Measurements from ENCODE around the gene KIF17.

Gene KIF17

DNA sequence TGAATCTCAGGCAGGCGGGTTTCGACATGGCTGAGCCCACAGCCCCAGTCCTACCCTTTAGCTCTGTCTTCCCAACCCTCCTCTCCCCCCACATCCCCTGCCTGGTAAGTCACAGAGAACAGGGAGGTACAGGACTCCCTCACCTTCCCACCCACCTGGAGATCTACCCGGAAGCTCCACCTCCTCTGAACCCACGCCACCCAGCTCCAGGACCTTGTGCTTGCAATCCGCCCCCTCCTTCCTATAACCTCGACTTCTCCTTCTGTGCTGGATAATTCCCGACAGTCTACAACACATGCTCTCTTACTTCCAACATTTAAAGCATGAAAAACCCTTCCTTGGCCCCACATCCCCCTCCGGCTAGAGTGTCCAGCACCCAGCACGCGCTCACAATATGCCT, 22.3 kb downstream of the KIF17 start:
- no peak for DNase-seq (ENCODE audit: low read depth, low spot score)
- no peak overlapping the region for H3K27ac ChIP-seq

DNA sequence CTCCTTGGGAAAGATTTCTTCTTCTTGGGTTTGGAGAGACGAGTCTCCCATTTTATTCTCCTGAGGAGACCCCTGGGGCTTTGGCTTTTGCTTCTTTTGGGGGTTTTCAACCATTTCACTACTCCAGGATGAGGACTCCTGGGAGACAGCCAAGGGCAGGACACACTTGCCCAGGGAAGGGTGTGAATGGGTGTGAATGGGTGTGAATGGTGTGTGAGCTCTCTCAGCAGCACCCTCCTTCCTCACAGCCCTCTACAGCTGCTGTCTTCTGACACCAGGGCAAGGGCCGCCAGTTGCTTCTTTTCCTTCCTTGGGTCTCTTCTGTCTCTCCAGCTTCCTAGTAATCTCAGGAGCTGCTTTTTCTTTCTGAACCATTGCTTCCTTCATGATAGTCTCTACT, 24.2 kb downstream of the KIF17 start:
- no peak for TF ChIP-seq FOXP2 (optimal IDR thresholded peaks at IDR 0.05; ENCODE audit: control extremely low read depth, extremely low read length, insufficient read depth)
- TF ChIP-seq EZH2 (IDR thresholded peaks at IDR 0.05) = no peak
- no peak for TF ChIP-seq POLR2AphosphoS5 (IDR thresholded peaks at IDR 0.05; ENCODE audit: borderline replicate concordance, low read depth, low read length)
- Histone ChIP-seq H3K9ac (ENCODE audit: insufficient read length) (no peak overlapping the region), H3K9me3 (ENCODE audit: low read depth, low read length) (no peaks in the 10 kb centered on the region)

More for the DNA sequence above, 22.3 kb downstream of the KIF17 start:
- H3K9ac ChIP-seq (ENCODE audit: insufficient read length) = no peak overlapping the region
- H3K9me3 ChIP-seq (ENCODE audit: low read depth, low read length) = no peaks in the 10 kb centered on the region
- TF ChIP-seq POLR2AphosphoS5 (IDR thresholded peaks at IDR 0.05; ENCODE audit: borderline replicate concordance, low read depth, low read length) (no peak), EZH2 (IDR thresholded peaks at IDR 0.05) (no peak), FOXP2 (optimal IDR thresholded peaks at IDR 0.05; ENCODE audit: control extremely low read depth, extremely low read length, insufficient read depth) (no peak)
- no peaks in the 10 kb centered on the region for H3K36me3 ChIP-seq (ENCODE audit: insufficient read depth, low read length)
- no peak overlapping the region for H3K4me3 ChIP-seq

DNA sequence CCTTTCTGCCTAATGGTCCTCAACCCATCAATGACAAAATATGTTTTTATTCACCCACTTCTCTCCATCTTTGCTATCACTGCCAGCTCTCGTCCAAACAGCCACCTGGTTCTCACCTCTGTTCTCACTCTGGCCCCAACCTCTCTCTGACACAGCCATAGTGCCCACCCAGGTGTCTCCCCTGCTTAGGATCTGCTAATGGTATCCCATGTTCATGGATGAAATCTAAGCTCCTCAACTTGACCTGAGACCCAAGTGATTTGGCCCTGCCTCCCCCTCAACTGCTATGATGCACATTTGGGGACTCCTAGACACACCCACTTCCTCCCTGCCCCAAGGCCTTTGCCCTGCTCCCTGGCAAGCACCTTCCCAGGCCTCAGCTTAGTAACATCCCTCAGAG, 25.9 kb downstream of the KIF17 start:
- Histone ChIP-seq H3K27ac (no peak overlapping the region), H3K36me3 (ENCODE audit: insufficient read depth, low read length) (no peaks in the 10 kb centered on the region), H3K9ac (ENCODE audit: insufficient read length) (no peak overlapping the region), H3K9me3 (ENCODE audit: low read depth, low read length) (no peaks in the 10 kb centered on the region), H3K4me3 (no peak overlapping the region)
- TF ChIP-seq POLR2AphosphoS5 (IDR thresholded peaks at IDR 0.05; ENCODE audit: borderline replicate concordance, low read depth, low read length) = no peak
- no peak for TF ChIP-seq EZH2 (IDR thresholded peaks at IDR 0.05)
- TF ChIP-seq FOXP2 (optimal IDR thresholded peaks at IDR 0.05; ENCODE audit: control extremely low read depth, extremely low read length, insufficient read depth) = no peak
- no peak for DNase-seq (ENCODE audit: low read depth, low spot score)

More for the DNA sequence above, 24.2 kb downstream of the KIF17 start:
- H3K36me3 ChIP-seq (ENCODE audit: insufficient read depth, low read length) = no peaks in the 10 kb centered on the region
- H3K4me3 ChIP-seq = no peak overlapping the region
- no peak overlapping the region for H3K27ac ChIP-seq
- DNase-seq (ENCODE audit: low read depth, low spot score) = no peak

DNA sequence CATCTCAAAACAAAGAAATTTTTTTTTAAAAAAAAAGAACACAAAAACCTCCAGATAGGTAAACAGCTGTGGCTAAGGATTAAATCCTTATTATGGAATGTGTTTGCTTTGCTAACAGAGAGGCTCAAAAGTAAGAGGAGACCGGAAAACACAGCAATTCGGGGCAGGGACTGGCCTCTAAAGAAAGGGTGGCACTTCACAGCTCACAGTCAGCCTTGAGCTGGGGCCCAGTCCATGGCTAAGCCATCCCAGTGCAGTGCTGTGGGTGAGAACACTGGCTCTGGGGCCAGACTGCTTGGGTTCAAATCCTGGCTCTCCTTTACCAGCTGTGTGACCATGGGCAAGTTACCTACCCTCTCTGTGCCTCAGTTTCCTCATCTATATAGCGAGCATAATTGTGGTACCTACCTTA, 28.2 kb downstream of the KIF17 start:
- Histone ChIP-seq H3K36me3 (ENCODE audit: insufficient read depth, low read length) (no peaks in the 10 kb centered on the region), H3K4me3 (no peak overlapping the region), H3K27ac (no peak overlapping the region), H3K9me3 (ENCODE audit: low read depth, low read length) (no peaks in the 10 kb centered on the region), H3K9ac (ENCODE audit: insufficient read length) (no peak overlapping the region)
- DNase-seq (ENCODE audit: low read depth, low spot score) = no peak
- TF ChIP-seq POLR2AphosphoS5 (IDR thresholded peaks at IDR 0.05; ENCODE audit: borderline replicate concordance, low read depth, low read length) = no peak
- no peak for TF ChIP-seq EZH2 (IDR thresholded peaks at IDR 0.05)
- no peak for TF ChIP-seq FOXP2 (optimal IDR thresholded peaks at IDR 0.05; ENCODE audit: control extremely low read depth, extremely low read length, insufficient read depth)

DNA sequence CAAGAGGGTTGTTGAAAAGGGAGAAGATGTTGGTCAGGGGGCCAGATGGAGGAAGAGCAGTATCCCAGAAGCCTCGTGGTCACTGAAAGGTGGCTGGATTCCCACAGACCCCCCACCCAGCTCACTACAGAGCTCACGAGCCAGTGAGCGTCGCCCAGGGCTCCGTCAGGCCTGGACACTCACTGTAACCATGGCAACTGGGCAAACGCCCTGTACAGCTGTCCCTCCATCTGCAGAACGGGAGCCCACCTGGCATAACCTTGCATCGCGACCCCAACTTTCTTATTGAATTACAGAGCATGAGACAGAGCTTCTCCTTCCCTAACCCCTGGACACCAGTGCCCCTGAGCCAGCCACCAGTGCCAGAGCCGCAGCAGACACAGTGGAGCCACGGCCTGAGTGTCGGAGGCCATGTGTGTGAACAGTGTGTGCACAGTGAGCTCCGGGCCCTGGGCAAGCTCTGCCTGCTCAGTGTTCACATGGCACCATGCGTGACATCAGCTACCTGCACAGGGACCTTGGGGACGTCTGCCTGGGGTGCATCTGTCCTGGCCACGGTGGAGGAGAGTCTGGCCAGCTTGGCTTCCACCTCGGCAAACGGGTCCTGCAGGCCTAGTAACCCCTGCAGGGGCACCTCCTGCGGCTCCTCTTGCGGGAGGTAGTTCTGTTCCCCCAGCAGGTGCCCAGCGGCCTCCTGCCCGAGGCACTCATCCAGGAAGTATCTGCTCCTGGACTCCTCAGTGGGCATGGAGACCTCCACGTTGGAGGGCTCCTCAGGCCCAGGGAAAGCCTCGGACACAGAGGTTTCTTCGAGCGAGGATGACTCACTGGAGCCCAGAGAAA, 30.7 kb downstream of the KIF17 start:
- H3K9me3 ChIP-seq (ENCODE audit: low read depth, low read length) = no peaks in the 10 kb centered on the region
- no peak overlapping the region for H3K4me3 ChIP-seq
- no peak for TF ChIP-seq EZH2 (IDR thresholded peaks at IDR 0.05)
- TF ChIP-seq FOXP2 (optimal IDR thresholded peaks at IDR 0.05; ENCODE audit: control extremely low read depth, extremely low read length, insufficient read depth) = no peak
- no peak for TF ChIP-seq POLR2AphosphoS5 (IDR thresholded peaks at IDR 0.05; ENCODE audit: borderline replicate concordance, low read depth, low read length)
- no peak overlapping the region for H3K27ac ChIP-seq
- H3K36me3 ChIP-seq (ENCODE audit: insufficient read depth, low read length) = no peaks in the 10 kb centered on the region
- no peak overlapping the region for H3K9ac ChIP-seq (ENCODE audit: insufficient read length)
- no peak for DNase-seq (ENCODE audit: low read depth, low spot score)

DNA sequence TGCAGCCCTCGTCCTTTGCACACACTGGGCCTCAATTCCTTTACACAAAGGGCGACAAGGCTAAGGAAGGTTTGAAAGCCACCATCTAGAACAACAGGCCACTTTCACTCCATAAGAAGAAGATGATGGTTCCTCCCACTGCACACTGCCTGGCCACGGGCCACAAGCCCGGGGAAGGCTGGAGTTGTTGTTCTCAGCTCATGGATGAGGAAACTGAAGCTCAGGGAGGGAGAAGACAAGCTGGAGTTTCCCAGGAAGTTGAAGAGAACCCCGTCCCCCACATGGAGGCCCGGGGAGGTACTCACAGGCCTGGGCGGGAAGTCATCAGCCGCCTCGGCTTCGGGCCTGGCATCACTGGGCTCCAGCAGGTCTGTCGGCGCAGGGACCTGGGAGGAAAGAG, 32.1 kb downstream of the KIF17 start:
- H3K27ac ChIP-seq = no peak overlapping the region
- TF ChIP-seq EZH2 (IDR thresholded peaks at IDR 0.05) (no peak), FOXP2 (optimal IDR thresholded peaks at IDR 0.05; ENCODE audit: control extremely low read depth, extremely low read length, insufficient read depth) (no peak), POLR2AphosphoS5 (IDR thresholded peaks at IDR 0.05; ENCODE audit: borderline replicate concordance, low read depth, low read length) (no peak)
- H3K9ac ChIP-seq (ENCODE audit: insufficient read length) = no peak overlapping the region
- H3K9me3 ChIP-seq (ENCODE audit: low read depth, low read length) = no peaks in the 10 kb centered on the region
- no peak overlapping the region for H3K4me3 ChIP-seq
- DNase-seq (ENCODE audit: low read depth, low spot score) = no peak
- H3K36me3 ChIP-seq (ENCODE audit: insufficient read depth, low read length) = no peaks in the 10 kb centered on the region

DNA sequence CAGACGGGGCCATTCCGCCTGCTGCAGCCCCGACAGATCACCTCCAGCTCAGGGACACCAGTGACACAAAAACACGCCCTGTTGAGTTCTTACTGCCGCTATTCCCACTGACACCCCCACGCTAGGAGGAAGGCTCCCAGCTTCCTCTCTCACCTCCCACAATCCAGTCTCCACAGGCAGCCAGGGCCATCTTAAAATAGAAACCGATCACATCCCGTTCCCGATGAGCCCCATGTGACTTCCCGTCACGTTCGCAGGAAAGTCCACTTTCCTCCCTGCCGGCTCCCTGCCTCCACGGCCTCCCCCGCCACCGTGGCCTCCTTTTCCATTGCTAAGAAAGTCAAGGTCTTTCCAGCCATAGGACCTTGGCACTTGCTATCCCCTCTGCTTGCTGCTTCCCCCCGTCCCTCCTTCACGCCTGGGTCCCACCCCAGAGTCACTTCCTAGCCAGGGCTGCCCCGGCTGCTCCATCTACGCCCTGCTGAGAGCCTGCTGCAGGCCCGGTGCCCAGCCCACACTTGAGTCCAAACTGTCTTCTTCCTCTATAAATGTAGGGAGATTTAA, 32.6 kb downstream of the KIF17 start:
- Histone ChIP-seq H3K36me3 (ENCODE audit: insufficient read depth, low read length) (no peaks in the 10 kb centered on the region), H3K9me3 (ENCODE audit: low read depth, low read length) (no peaks in the 10 kb centered on the region), H3K4me3 (no peak overlapping the region), H3K9ac (ENCODE audit: insufficient read length) (no peak overlapping the region), H3K27ac (no peak overlapping the region)
- no peak for DNase-seq (ENCODE audit: low read depth, low spot score)
- TF ChIP-seq FOXP2 (optimal IDR thresholded peaks at IDR 0.05; ENCODE audit: control extremely low read depth, extremely low read length, insufficient read depth) = no peak
- no peak for TF ChIP-seq POLR2AphosphoS5 (IDR thresholded peaks at IDR 0.05; ENCODE audit: borderline replicate concordance, low read depth, low read length)
- no peak for TF ChIP-seq EZH2 (IDR thresholded peaks at IDR 0.05)

DNA sequence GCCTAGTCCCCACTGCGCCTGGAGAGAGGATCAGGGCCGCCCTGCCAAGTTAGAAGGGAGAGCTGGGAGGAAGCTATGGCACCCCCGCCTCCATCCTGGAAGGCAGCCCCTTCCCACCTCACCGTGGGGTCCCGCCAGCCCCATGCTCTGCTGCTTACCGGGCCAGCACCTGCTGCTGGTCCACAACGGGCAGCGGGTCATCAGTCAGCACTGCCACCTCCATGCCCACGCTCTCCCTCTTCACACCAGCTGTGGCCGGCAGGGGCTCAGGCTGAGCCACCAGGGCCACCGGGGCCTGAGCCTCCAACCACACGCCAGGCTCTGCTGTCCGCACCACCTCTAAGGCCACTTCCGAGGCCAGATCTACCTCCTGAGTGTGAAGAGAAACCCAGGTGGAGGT, 33.2 kb downstream of the KIF17 start:
- no peak for DNase-seq (ENCODE audit: low read depth, low spot score)
- Histone ChIP-seq H3K9ac (ENCODE audit: insufficient read length) (no peak overlapping the region), H3K36me3 (ENCODE audit: insufficient read depth, low read length) (no peaks in the 10 kb centered on the region), H3K4me3 (no peak overlapping the region), H3K9me3 (ENCODE audit: low read depth, low read length) (no peaks in the 10 kb centered on the region), H3K27ac (no peak overlapping the region)
- TF ChIP-seq FOXP2 (optimal IDR thresholded peaks at IDR 0.05; ENCODE audit: control extremely low read depth, extremely low read length, insufficient read depth) = no peak
- no peak for TF ChIP-seq POLR2AphosphoS5 (IDR thresholded peaks at IDR 0.05; ENCODE audit: borderline replicate concordance, low read depth, low read length)
- TF ChIP-seq EZH2 (IDR thresholded peaks at IDR 0.05) = no peak

Data from SK-N-MC (cell line).